GM21619 (cell line): Measurements from ENCODE around the gene NT5C3B.
"Not testable (repeated sequence)": the region's sequence is repeated elsewhere in the genome, so short reads cannot be mapped to it uniquely, and the experiment has no call there.

Source experiments
- ATAC-seq: cut with Tn5 transposase; IDR thresholded peaks from one replicate; pipeline ENCODE4 v1.9.1; 2021; ENCODE audit not compliant: unreplicated experiment

Gene NT5C3B

GRCh38 chr17:41785091-41785858, 50.8 kb downstream of the NT5C3B start:
- ATAC-seq, result no peak

GRCh38 chr17:41784207-41784744, 51.8 kb downstream of the NT5C3B start:
- ATAC-seq, result no peak

GRCh38 chr17:41782142-41782541, 53.9 kb downstream of the NT5C3B start:
- ATAC-seq, result no peak

- no peak for ATAC-seq
Measured at GRCh38 chr17:41781404-41782110, 54.5 kb downstream of the NT5C3B start.

- no peak for ATAC-seq
Measured at GRCh38 chr17:41779954-41780353, 56.1 kb downstream of the NT5C3B start.

GRCh38 chr17:41777574-41778188, 58.4 kb downstream of the NT5C3B start:
- ATAC-seq, result no peak

- no peak for ATAC-seq
Measured at GRCh38 chr17:41777157-41777573, 58.9 kb downstream of the NT5C3B start.

- not testable (repeated sequence) for ATAC-seq
Measured at GRCh38 chr17:41776262-41776900, 59.7 kb downstream of the NT5C3B start.

GRCh38 chr17:41775394-41776226, 60.4 kb downstream of the NT5C3B start:
- ATAC-seq, result no peak
